PC-9 (cell line): Measurements from ENCODE around the gene ANKZF1.

ENCODE experiments used
- CTCF ChIP-seq: fragments of 200-600 bp; sonication (generic); conservative IDR thresholded peaks from 2 replicates; pipeline ENCODE4 v1.6.1; 2017; ENCODE audit warnings: mixed run types, antibody characterized with exemption, mild to moderate bottlenecking, moderate library complexity
- EZH2 ChIP-seq: fragments of 200-600 bp; sonication (generic); IDR thresholded peaks from 2 replicates; pipeline ENCODE4 v1.8.0; 2017; ENCODE audit warnings: antibody characterized with exemption, low read depth

GRCh38 chr2:219221957-219222518 lies 7.6 kb upstream of the ANKZF1 start:
- TF ChIP-seq CTCF (no peak), EZH2 (no peak)
